Natural killer cell (primary cell): ENCODE measurements around the gene CAPN10. TPM values are rescaled to one million over a fixed set of nuclear protein-coding genes. Genes with fewer than 3 reads are reported as not detected.
"Not testable (repeated sequence)": the region's sequence is repeated elsewhere in the genome, so short reads cannot be mapped to it uniquely, and the experiment has no call there.

ENCODE experiments used
- ATAC-seq, 3 donors: fragments of 150-1000 bp in 2 of 3; fragments of 200-7000 bp in 1 of 3; cut with Tn5 transposase; 1 replicate in 1 of 3; 2 replicates in 2 of 3; pipeline ENCODE4 v1.10.0; 2021; ENCODE audit warnings: mild to moderate bottlenecking in 2 of 3, moderate library complexity in 2 of 3
- DNase-seq, 2 donors: peaks; one replicate each; pipeline versions ENCODE4 v3.0.0 to v3.0.0-alpha.2; 2013 to 2021; ENCODE audit warnings: mixed read lengths in 1 of 2
- H3K27ac ChIP-seq: one replicate; pipeline ENCODE4 v1.5.1; 2013; ENCODE audit warnings: mild to moderate bottlenecking, low read length
- H3K27me3 ChIP-seq: one replicate; pipeline ENCODE4 v1.6.1; 2013; ENCODE audit warnings: low read length; ENCODE audit not compliant: control insufficient read depth, insufficient read depth
- H3K36me3 ChIP-seq: one replicate; pipeline ENCODE4 v1.6.1; 2013; ENCODE audit warnings: low read length; ENCODE audit not compliant: control insufficient read depth, insufficient read depth
- H3K4me1 ChIP-seq: one replicate; pipeline ENCODE4 v1.6.1; 2013; ENCODE audit warnings: low read length; ENCODE audit not compliant: control insufficient read depth, insufficient read depth
- H3K4me3 ChIP-seq: one replicate; pipeline ENCODE4 v1.5.1; 2013; ENCODE audit warnings: low read length
- H3K9me3 ChIP-seq: one replicate; pipeline ENCODE4 v1.6.1; 2013; ENCODE audit warnings: low read length; ENCODE audit not compliant: control insufficient read depth, insufficient read depth
- H3K27ac Mint-ChIP-seq, 2 donors: one replicate each; pipeline ENCODE4 v1.8.0; 2022; ENCODE audit warnings: mild to moderate bottlenecking in 2 of 2, mixed read lengths in 2 of 2, moderate library complexity in 1 of 2
- H3K27me3 Mint-ChIP-seq, 2 donors: one replicate each; pipeline ENCODE4 v1.8.0; 2022; ENCODE audit warnings: low read depth in 2 of 2, mixed read lengths in 2 of 2
- H3K36me3 Mint-ChIP-seq: one replicate; pipeline ENCODE4 v1.8.0; 2022; ENCODE audit warnings: mixed read lengths
- H3K4me1 Mint-ChIP-seq, 2 donors: one replicate each; pipeline ENCODE4 v1.8.0; 2022; ENCODE audit warnings: mixed read lengths in 2 of 2
- H3K4me3 Mint-ChIP-seq: one replicate; pipeline ENCODE4 v1.8.0; 2022; ENCODE audit warnings: mild to moderate bottlenecking, moderate library complexity, mixed read lengths
- H3K9me3 Mint-ChIP-seq, 2 donors: one replicate each; pipeline ENCODE4 v1.8.0; 2022; ENCODE audit warnings: mixed read lengths in 2 of 2
- WGBS: methylation state at CpG from one replicate; pipeline ENCODE4 v1.1.7; 2013; ENCODE audit warnings: missing lambda C conversion rate; ENCODE audit not compliant: insufficient coverage; 5-methylcytosine and 5-hydroxymethylcytosine counted together
- intact Hi-C: fragments of 100-400 bp; cut with micrococcal nuclease; formaldehyde crosslinking; loops from one replicate; pipeline ENCODE4 v1.14.2; 2022
- total RNA-seq, 4 donors: library from RNA; stranded (reverse); fragments of 120-200 nt in 1 of 4; gene quantifications; one replicate each; pipeline versions ENCODE4 v1.2.3 to v1.2.4, GENCODE V29; 2013 to 2022
- TF ChIP-seq, protein P1 (sequence below): fragments of 200-600 bp; IDR thresholded peaks from one replicate; pipeline ENCODE4 v1.8.0; 2022; ENCODE audit warnings: antibody characterized with exemption

CAPN10 gene
- total RNA-seq, 3 donors from 2014 or later (not counting 1 experiment from before 2014, with no cell fraction given) = 69.3 to 95.1 (median 91.0) TPM

DNA sequence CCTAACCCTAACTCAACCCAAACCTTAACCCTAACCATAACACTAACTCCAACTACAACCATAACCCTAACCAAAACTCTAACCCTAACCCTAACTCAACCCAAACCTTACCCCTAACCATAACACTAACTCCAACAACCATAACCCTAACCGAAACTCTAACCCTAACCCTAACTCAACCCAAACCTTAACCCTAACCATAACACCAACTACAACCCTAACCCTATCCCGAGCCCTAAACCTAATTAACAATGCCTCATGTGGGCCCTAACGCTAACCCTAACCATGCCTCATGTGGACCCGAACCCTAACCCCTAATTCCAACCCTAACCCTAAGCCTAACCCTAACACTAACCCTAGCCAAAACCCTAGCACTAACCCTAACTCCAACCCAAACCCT is 27.2 kb downstream of the CAPN10 start:
- intact Hi-C loops = no loop called here

DNA sequence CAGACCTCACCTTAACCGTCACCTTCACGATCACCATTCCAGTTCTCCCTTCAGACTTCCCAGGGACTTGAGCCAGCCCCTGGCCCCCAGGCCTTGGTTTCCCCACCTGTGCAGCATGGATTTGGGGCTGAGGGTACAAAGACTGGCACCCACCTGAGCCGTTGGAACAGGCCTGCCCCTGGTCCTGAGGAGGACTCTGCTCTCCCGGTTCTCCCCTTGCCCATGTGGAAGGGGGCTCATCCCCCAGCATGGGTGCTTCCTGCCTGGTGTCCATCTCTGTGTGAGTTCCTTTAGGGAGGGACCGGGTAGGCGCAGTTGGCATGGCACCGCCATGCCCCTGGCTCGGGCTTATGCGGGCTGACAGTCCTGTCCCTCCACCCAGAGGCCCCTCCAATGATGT is 27.9 kb downstream of the CAPN10 start:
- H3K36me3 Mint-ChIP-seq = no peaks in the 10 kb centered on the region
- intact Hi-C loops = no loop called here
- no peaks in the 10 kb centered on the region for H3K27me3 Mint-ChIP-seq
- DNase-seq (no peak), ATAC-seq (no peak)
- H3K27me3 ChIP-seq = no peaks in the 10 kb centered on the region
- H3K9me3 ChIP-seq = no peaks in the 10 kb centered on the region
- H3K4me3 ChIP-seq = no peak overlapping the region
- H3K4me1 Mint-ChIP-seq = no peaks in the 10 kb centered on the region
- no peak overlapping the region for H3K27ac ChIP-seq
- H3K4me3 Mint-ChIP-seq = no peak overlapping the region
- no peak overlapping the region for H3K27ac Mint-ChIP-seq
- TF ChIP-seq, protein P1, sequence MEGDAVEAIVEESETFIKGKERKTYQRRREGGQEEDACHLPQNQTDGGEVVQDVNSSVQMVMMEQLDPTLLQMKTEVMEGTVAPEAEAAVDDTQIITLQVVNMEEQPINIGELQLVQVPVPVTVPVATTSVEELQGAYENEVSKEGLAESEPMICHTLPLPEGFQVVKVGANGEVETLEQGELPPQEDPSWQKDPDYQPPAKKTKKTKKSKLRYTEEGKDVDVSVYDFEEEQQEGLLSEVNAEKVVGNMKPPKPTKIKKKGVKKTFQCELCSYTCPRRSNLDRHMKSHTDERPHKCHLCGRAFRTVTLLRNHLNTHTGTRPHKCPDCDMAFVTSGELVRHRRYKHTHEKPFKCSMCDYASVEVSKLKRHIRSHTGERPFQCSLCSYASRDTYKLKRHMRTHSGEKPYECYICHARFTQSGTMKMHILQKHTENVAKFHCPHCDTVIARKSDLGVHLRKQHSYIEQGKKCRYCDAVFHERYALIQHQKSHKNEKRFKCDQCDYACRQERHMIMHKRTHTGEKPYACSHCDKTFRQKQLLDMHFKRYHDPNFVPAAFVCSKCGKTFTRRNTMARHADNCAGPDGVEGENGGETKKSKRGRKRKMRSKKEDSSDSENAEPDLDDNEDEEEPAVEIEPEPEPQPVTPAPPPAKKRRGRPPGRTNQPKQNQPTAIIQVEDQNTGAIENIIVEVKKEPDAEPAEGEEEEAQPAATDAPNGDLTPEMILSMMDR = no peak
- H3K36me3 ChIP-seq = no peaks in the 10 kb centered on the region
- H3K9me3 Mint-ChIP-seq = no peaks in the 10 kb centered on the region
- peaks cover 23% of the 10 kb centered on the region for H3K4me1 ChIP-seq
- 95% methylated on average over 9 of the region's 9 CpGs for WGBS

More for the DNA sequence above, 27.2 kb downstream of the CAPN10 start:
- 97% methylated on average over 4 of the region's 4 CpGs for WGBS
- no peaks in the 10 kb centered on the region for H3K27me3 ChIP-seq
- no peak overlapping the region for H3K4me3 Mint-ChIP-seq
- TF ChIP-seq, protein P1 = no peak
- H3K4me3 ChIP-seq = no peak overlapping the region
- H3K36me3 ChIP-seq = no peaks in the 10 kb centered on the region
- H3K9me3 Mint-ChIP-seq = no peaks in the 10 kb centered on the region
- H3K36me3 Mint-ChIP-seq = no peaks in the 10 kb centered on the region
- ATAC-seq (no peak), DNase-seq (no peak)
- H3K27ac ChIP-seq = no peak overlapping the region
- no peak overlapping the region for H3K27ac Mint-ChIP-seq
- no peaks in the 10 kb centered on the region for H3K27me3 Mint-ChIP-seq
- no peaks in the 10 kb centered on the region for H3K9me3 ChIP-seq
- no peaks in the 10 kb centered on the region for H3K4me1 Mint-ChIP-seq
- H3K4me1 ChIP-seq = peaks cover 21% of the 10 kb centered on the region

DNA sequence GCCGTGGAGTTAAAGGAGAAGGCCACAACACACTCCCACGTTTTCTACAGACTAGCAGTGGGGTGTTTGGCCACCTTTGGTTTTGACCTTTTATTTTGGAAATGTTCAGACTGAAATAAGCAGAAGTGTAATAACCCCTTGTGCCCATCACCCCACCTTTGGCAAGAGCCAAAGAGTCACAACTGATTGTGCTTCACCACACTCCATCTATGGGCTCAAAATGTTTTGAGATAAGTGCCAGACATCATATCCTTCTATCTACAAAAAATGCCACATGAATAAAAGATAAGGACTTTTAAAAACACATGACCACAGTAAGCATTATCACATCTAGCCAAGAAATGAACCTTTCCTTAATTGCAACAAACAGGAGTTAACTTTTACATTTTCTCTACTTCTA is 28.9 kb downstream of the CAPN10 start:
- ATAC-seq = peak in 1 of 3 donors; percentile 59
- Mint-ChIP-seq H3K36me3 (no peaks in the 10 kb centered on the region), H3K9me3 (no peaks in the 10 kb centered on the region), H3K4me3 (no peak overlapping the region), H3K4me1 (peaks cover 0 to 8% of the 10 kb centered on the region in 2 donors), H3K27me3 (no peaks in the 10 kb centered on the region), H3K27ac (no peak overlapping the region)
- Histone ChIP-seq H3K9me3 (no peaks in the 10 kb centered on the region), H3K27ac (no peak overlapping the region), H3K36me3 (no peaks in the 10 kb centered on the region), H3K4me3 (no peak overlapping the region), H3K27me3 (no peaks in the 10 kb centered on the region), H3K4me1 (peaks cover 33% of the 10 kb centered on the region)
- no peak for DNase-seq
- 100% methylated on average over 1 of the region's 2 CpGs for WGBS
- TF ChIP-seq, protein P1 = no peak
- intact Hi-C loops = no loop called here

DNA sequence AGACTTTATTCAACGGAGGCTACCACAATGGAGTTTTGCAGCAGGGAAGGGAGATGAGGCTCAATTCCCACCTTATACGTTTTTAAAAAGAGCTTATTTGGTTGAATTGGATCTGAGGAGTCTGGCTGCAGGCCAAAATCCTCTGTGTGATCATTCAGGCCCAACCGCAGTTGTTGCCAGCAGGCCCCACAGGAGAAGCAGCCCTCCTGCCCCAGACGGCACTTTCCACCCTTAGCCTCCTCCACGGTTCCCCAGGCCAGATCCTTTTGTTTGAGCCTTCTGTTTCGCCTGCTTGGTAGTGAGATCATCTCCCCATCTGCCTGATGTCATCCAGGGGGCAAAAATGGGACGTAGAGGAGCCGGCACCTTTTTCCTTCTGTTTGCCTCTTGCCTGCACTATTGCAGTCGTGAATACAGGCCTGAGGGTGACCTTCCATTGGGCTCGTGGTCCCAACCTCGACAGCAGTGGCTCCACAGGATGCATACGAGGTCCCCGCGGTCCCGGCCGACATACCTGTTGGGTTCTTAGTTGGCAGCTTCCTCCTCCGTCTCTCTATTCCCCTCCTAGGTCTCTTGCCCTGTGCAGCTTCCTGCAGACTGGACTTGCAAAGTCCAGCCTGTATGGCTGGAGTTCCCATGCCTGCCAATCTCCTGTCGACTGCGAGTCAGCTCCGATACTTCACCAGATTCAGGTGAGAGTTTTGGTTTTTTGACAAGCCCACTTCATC is 29.4 kb downstream of the CAPN10 start:
- intact Hi-C loops = no loop called here
- H3K27me3 Mint-ChIP-seq = no peaks in the 10 kb centered on the region
- no peak overlapping the region for H3K27ac Mint-ChIP-seq
- H3K9me3 ChIP-seq = no peaks in the 10 kb centered on the region
- H3K4me3 ChIP-seq = no peak overlapping the region
- TF ChIP-seq, protein P1 = no peak
- H3K4me1 ChIP-seq = peaks cover 39% of the 10 kb centered on the region
- DNase-seq = no peak
- no peaks in the 10 kb centered on the region for H3K9me3 Mint-ChIP-seq
- no peak for ATAC-seq
- no peaks in the 10 kb centered on the region for H3K36me3 ChIP-seq
- H3K4me3 Mint-ChIP-seq = no peak overlapping the region
- H3K4me1 Mint-ChIP-seq = peaks cover 0 to 14% of the 10 kb centered on the region in 2 donors
- H3K27me3 ChIP-seq = no peaks in the 10 kb centered on the region
- no peaks in the 10 kb centered on the region for H3K36me3 Mint-ChIP-seq
- WGBS = 94% methylated on average over 19 of the region's 20 CpGs
- no peak overlapping the region for H3K27ac ChIP-seq

DNA sequence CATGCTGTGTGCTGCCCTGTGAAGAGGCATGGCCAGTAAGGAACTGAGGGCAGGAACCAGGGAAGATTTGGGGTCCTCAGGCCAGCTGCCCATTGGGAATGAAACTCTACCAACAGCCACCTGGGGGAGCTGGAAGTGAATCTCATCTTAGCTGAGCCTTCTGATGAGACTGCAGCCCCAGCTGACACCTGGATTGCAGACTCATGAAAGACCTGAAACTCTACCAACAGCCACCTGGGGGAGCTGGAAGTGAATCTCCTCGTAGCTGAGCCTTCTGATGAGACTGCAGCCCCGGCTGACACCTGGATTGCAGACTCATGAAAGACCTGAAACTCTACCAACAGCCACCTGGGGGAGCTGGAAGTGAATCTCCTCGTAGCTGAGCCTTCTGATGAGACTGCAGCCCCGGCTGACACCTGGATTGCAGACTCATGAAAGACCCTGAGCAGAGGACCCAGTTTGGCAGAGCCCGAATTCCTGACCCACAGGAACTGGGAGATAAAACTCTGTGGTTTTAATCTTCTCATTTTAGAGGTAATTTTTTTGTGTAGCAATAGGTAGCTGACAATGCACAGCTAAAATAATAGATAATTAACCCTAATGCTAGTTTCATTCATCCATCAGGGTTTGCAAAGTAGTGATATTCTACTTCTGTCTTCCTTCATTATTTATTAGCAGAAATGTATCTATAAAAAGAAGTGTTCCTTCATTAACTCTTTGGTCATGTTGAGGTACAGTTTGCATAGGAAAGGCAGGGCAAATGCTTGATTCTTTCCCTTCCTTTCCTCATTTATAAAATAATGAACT is 30.5 kb downstream of the CAPN10 start:
- peak in 1 of 2 donors; percentile 21 for DNase-seq
- peaks cover 44% of the 10 kb centered on the region for H3K4me1 ChIP-seq
- H3K9me3 ChIP-seq, H3K4me3 ChIP-seq, H3K27me3 ChIP-seq, H3K9me3 Mint-ChIP-seq, H3K27ac ChIP-seq, H3K27me3 Mint-ChIP-seq, intact Hi-C loops, H3K36me3 ChIP-seq, H3K27ac Mint-ChIP-seq, ATAC-seq, H3K36me3 Mint-ChIP-seq, H3K4me3 Mint-ChIP-seq: not testable (repeated sequence)
- 96% methylated on average over 3 of the region's 5 CpGs for WGBS
- H3K4me1 Mint-ChIP-seq = peaks cover 9 to 25% of the 10 kb centered on the region in 2 donors
